Vagina (tissue), 2 donors: ENCODE results near the gene ARID3A.

Experiments used
- CTCF ChIP-seq, 3 experiments: fragments of 450-650 bp in 2 of 3; fragments of 200-600 bp in 1 of 3; sonication (generic) in 1 of 3; IDR thresholded peaks; one replicate each; pipeline ENCODE4 v1.5.1; 2017 to 2019; ENCODE audit warnings: antibody characterized with exemption in 3 of 3, mild to moderate bottlenecking in 2 of 3, moderate library complexity in 2 of 3
- POLR2A ChIP-seq, 2 donors: fragments of 450-650 bp; IDR thresholded peaks; one replicate each; pipeline ENCODE4 v1.6.1; 2017; ENCODE audit warnings: antibody characterized with exemption in 2 of 2, mild to moderate bottlenecking in 2 of 2, moderate library complexity in 2 of 2

- TF ChIP-seq CTCF (IDR thresholded peaks at IDR 0.05): no peak
- no peak for TF ChIP-seq POLR2A (IDR thresholded peaks at IDR 0.05)
Measured at GRCh38 chr19:993361-993830, 67.6 kb downstream of the ARID3A start.
